Keratinocyte (primary cell): Measurements from ENCODE around the gene SLC23A2. TPM values are rescaled to one million over a fixed set of nuclear protein-coding genes. Genes with fewer than 3 reads are reported as not detected.

ENCODE experiments used
- DNase-seq: peaks from one replicate; pipeline ENCODE4 v3.0.0-alpha.2; 2011; ENCODE audit warnings: low read depth, missing footprints, low spot score
- FAIRE-seq: peaks from 2 replicates; lab custom pipeline; 2011; peaks lifted over from hg19 to GRCh38; lab: Jason Lieb, UNC
- H2AFZ ChIP-seq: 2 replicates; pipeline ENCODE4 v1.6.0; 2012; ENCODE audit warnings: low read length, control low read depth, inconsistent platforms; ENCODE audit not compliant: control insufficient read depth
- H3K27ac ChIP-seq: 2 replicates; pipeline ENCODE4 v1.5.1; 2011; ENCODE audit warnings: low read length; ENCODE audit not compliant: control insufficient read depth, insufficient read depth
- H3K27me3 ChIP-seq: 3 replicates; pipeline ENCODE4 v1.6.0; 2011; ENCODE audit warnings: low read length; ENCODE audit not compliant: control insufficient read depth, insufficient read depth; ENCODE audit errors: extremely low read depth
- H3K36me3 ChIP-seq, 2 experiments: 2 replicates in 1 of 2; 3 replicates in 1 of 2; pipeline ENCODE4 v1.5.1; 2011; ENCODE audit warnings: low read length in 2 of 2, mild to moderate bottlenecking in 1 of 2; ENCODE audit not compliant: control insufficient read depth in 2 of 2, insufficient read depth in 2 of 2; ENCODE audit errors: extremely low read depth in 1 of 2
- H3K4me1 ChIP-seq: 3 replicates; pipeline ENCODE4 v1.5.1; 2011; ENCODE audit warnings: low read length; ENCODE audit not compliant: control insufficient read depth, insufficient read depth; ENCODE audit errors: extremely low read depth
- H3K4me2 ChIP-seq: 3 replicates; pipeline ENCODE4 v1.6.0; 2011; ENCODE audit warnings: low read depth, low read length; ENCODE audit not compliant: control insufficient read depth, insufficient read depth; ENCODE audit errors: extremely low read depth
- H3K4me3 ChIP-seq, 3 experiments: fragments of 200-600 bp in 1 of 3; sonication (generic) in 1 of 3; 2 replicates in 2 of 3; 3 replicates in 1 of 3; pipeline ENCODE4 v1.5.1; 2011 to 2016; ENCODE audit warnings: low read length in 3 of 3, mild to moderate bottlenecking in 3 of 3, control low read depth in 2 of 3, inconsistent platforms in 1 of 3, low read depth in 1 of 3, mixed read lengths in 1 of 3, mixed run types in 1 of 3, moderate library complexity in 1 of 3; ENCODE audit not compliant: control insufficient read depth in 2 of 3, insufficient read depth in 2 of 3; ENCODE audit errors: extremely low read depth in 1 of 3
- H3K79me2 ChIP-seq: 2 replicates; pipeline ENCODE4 v1.6.0; 2012; ENCODE audit warnings: low read length; ENCODE audit not compliant: control insufficient read depth, insufficient read depth
- H3K9ac ChIP-seq: 3 replicates; pipeline ENCODE4 v1.6.0; 2011; ENCODE audit warnings: low read length; ENCODE audit not compliant: control insufficient read depth, insufficient read depth; ENCODE audit errors: extremely low read depth
- H3K9me1 ChIP-seq: 3 replicates; pipeline ENCODE4 v1.6.0; 2011; ENCODE audit warnings: low read length; ENCODE audit not compliant: control insufficient read depth, insufficient read depth; ENCODE audit errors: extremely low read depth
- H3K9me3 ChIP-seq: 2 replicates; pipeline ENCODE4 v1.5.1; 2012; ENCODE audit warnings: low read depth, low read length; ENCODE audit not compliant: control insufficient read depth
- H4K20me1 ChIP-seq: 3 replicates; pipeline ENCODE4 v1.6.0; 2011; ENCODE audit warnings: low read length; ENCODE audit not compliant: control insufficient read depth, insufficient read depth; ENCODE audit errors: extremely low read depth
- CTCF ChIP-seq, 3 experiments: IDR thresholded peaks in 1 of 3; conservative IDR thresholded peaks in 1 of 3; optimal IDR thresholded peaks in 1 of 3; 2 replicates in 2 of 3; 3 replicates in 1 of 3; pipeline versions ENCODE3 to v1.5.1; 2011; ENCODE audit warnings: low read length in 3 of 3, mild to moderate bottlenecking in 3 of 3, moderate library complexity in 2 of 3, control low read depth in 1 of 3, inconsistent platforms in 1 of 3; ENCODE audit not compliant: insufficient read depth in 2 of 3; ENCODE audit errors: extremely low read depth in 1 of 3
- EZH2 ChIP-seq: IDR thresholded peaks from one replicate; pipeline ENCODE4 v1.6.1; 2012; ENCODE audit warnings: inconsistent platforms, mild to moderate bottlenecking, low read length, moderate library complexity
- dilution Hi-C: fragments of 300-500 bp; cut with MboI; formaldehyde crosslinking; loops from one replicate; pipeline ENCODE4 v1.7.0; 2020; ENCODE audit warnings: low sequenced_read_pairs; ENCODE audit not compliant: extremely low pct_ligation_motif_present
- polyA plus RNA-seq, 5 experiments: library from polyadenylated mRNA; depleted of rRNA in 3 of 5; stranded (reverse) in 3 of 5; stranded (forward) in 1 of 5; unstranded in 1 of 5; fragments of >200 nt; gene quantifications; 1 replicate in 1 of 5; 2 replicates in 3 of 5; 3 replicates in 1 of 5; pipeline versions ENCODE4 v1.2.1 to v1.2.3, GENCODE V29; 2011 to 2012; ENCODE audit warnings: missing spikeins in 2 of 5, low read depth in 1 of 5, low replicate concordance in 1 of 5

The SLC23A2 gene
- polyA plus RNA-seq, 1 donor (not counting 4 experiments of a cell fraction or from before 2014, with no cell fraction given), result 13.4 TPM

- Histone ChIP-seq H3K79me2 (no peaks in the 10 kb centered on the region), H3K4me2 (no peak overlapping the region), H3K27me3 (no peaks in the 10 kb centered on the region), H3K9ac (no peak overlapping the region), H2AFZ (no peak overlapping the region), H3K4me3 (no peak overlapping the region), H3K9me3 (no peaks in the 10 kb centered on the region), H3K36me3 (no peaks in the 10 kb centered on the region), H3K4me1 (no peaks in the 10 kb centered on the region), H3K9me1 (no peaks in the 10 kb centered on the region), H3K27ac (no peak overlapping the region), H4K20me1 (no peaks in the 10 kb centered on the region)
- dilution Hi-C loops, result no loop called here
- no peak for DNase-seq
- no peak for FAIRE-seq
- TF ChIP-seq CTCF (optimal IDR thresholded peaks at IDR 0.05 in 1 of 3, IDR thresholded peaks at IDR 0.05 in 1 of 3, conservative IDR thresholded peaks at IDR 0.05 in 1 of 3; ENCODE audit: extremely low read depth in 1 of 3, insufficient read depth in 2 of 3, low read length in 3 of 3), result no peak
- TF ChIP-seq EZH2, result no peak
Observed at GRCh38 chr20:4848041-4848440, 153.3 kb downstream of the SLC23A2 start.

- Histone ChIP-seq H3K9me3 (no peaks in the 10 kb centered on the region), H3K4me3 (no peak overlapping the region), H3K36me3 (no peaks in the 10 kb centered on the region), H3K27ac (no peak overlapping the region), H3K4me2 (no peak overlapping the region), H3K9ac (no peak overlapping the region), H4K20me1 (no peaks in the 10 kb centered on the region), H3K9me1 (no peaks in the 10 kb centered on the region), H3K4me1 (no peaks in the 10 kb centered on the region), H2AFZ (no peak overlapping the region), H3K27me3 (no peaks in the 10 kb centered on the region), H3K79me2 (no peaks in the 10 kb centered on the region)
- no peak for TF ChIP-seq CTCF (optimal IDR thresholded peaks at IDR 0.05 in 1 of 3, IDR thresholded peaks at IDR 0.05 in 1 of 3, conservative IDR thresholded peaks at IDR 0.05 in 1 of 3; ENCODE audit: extremely low read depth in 1 of 3, insufficient read depth in 2 of 3, low read length in 3 of 3)
- no peak for TF ChIP-seq EZH2
- dilution Hi-C loops, result no loop called here
- FAIRE-seq, result no peak
- no peak for DNase-seq
Observed at GRCh38 chr20:4846821-4847220, 154.5 kb downstream of the SLC23A2 start.
